Neural crest cell (in vitro differentiated cells): ENCODE measurements around the gene CASP14. TPM values are rescaled to one million over a fixed set of nuclear protein-coding genes. Genes with fewer than 3 reads are reported as not detected.
"Not testable (repeated sequence)": the region's sequence is repeated elsewhere in the genome, so short reads cannot be mapped to it uniquely, and the experiment has no call there.

Source experiments
- DNase-seq: peaks from one replicate; pipeline ENCODE4 v3.0.0; 2021; ENCODE audit warnings: low read depth, mixed read lengths, low spot score
- H3K27ac Mint-ChIP-seq: one replicate; pipeline ENCODE4 v1.8.0; 2021; ENCODE audit warnings: mild to moderate bottlenecking, mixed read lengths; ENCODE audit not compliant: unreplicated experiment
- H3K27me3 Mint-ChIP-seq: 2 replicates; pipeline ENCODE4 v1.8.0; 2021; ENCODE audit warnings: low read depth, mild to moderate bottlenecking, mixed read lengths
- H3K36me3 Mint-ChIP-seq: 2 replicates; pipeline ENCODE4 v1.8.0; 2021; ENCODE audit warnings: low read depth, mild to moderate bottlenecking, mixed read lengths
- H3K4me1 Mint-ChIP-seq: 2 replicates; pipeline ENCODE4 v1.8.0; 2021; ENCODE audit warnings: mixed read lengths
- H3K4me3 Mint-ChIP-seq: one replicate; pipeline ENCODE4 v1.8.0; 2021; ENCODE audit warnings: mild to moderate bottlenecking, mixed read lengths
- H3K9me3 Mint-ChIP-seq: 2 replicates; pipeline ENCODE4 v1.8.0; 2021; ENCODE audit warnings: mixed read lengths
- CTCF ChIP-seq: fragments of 200-600 bp; sonication (generic); conservative IDR thresholded peaks from 2 replicates; pipeline ENCODE4 v1.5.0; 2021; ENCODE audit warnings: antibody characterized with exemption, mild to moderate bottlenecking
- total RNA-seq: library from RNA; stranded (reverse); gene quantifications from 2 replicates; pipeline ENCODE4 v1.2.1, GENCODE V29; 2021

CASP14 gene
- total RNA-seq, 1 donor from 2014 or later: not detected

GRCh38 chr19:15047680-15048079 lies 1.6 kb upstream of the CASP14 start:
- no peak for TF ChIP-seq CTCF
- Mint-ChIP-seq H3K27me3 (peaks cover 60% of the 10 kb centered on the region), H3K4me3 (no peak overlapping the region), H3K4me1 (no peaks in the 10 kb centered on the region), H3K9me3 (peaks cover 13% of the 10 kb centered on the region), H3K36me3 (no peaks in the 10 kb centered on the region), H3K27ac (no peak overlapping the region)
- DNase-seq: no peak

- Mint-ChIP-seq H3K4me1 (no peaks in the 10 kb centered on the region), H3K27ac (no peak overlapping the region), H3K4me3 (no peak overlapping the region), H3K9me3 (peaks cover 13% of the 10 kb centered on the region), H3K27me3 (peaks cover 61% of the 10 kb centered on the region), H3K36me3 (no peaks in the 10 kb centered on the region)
- no peak for TF ChIP-seq CTCF
- no peak for DNase-seq
These were observed 1.2 kb upstream of the CASP14 start for GRCh38 chr19:15048128-15048527.

- H3K27ac Mint-ChIP-seq: no peak overlapping the region
- H3K4me1 Mint-ChIP-seq: no peaks in the 10 kb centered on the region
- no peaks in the 10 kb centered on the region for H3K36me3 Mint-ChIP-seq
- peaks cover 60% of the 10 kb centered on the region for H3K27me3 Mint-ChIP-seq
- H3K4me3 Mint-ChIP-seq: no peak overlapping the region
- no peak for DNase-seq
- peaks cover 13% of the 10 kb centered on the region for H3K9me3 Mint-ChIP-seq
- TF ChIP-seq CTCF: no peak
These were observed 1.4 kb downstream of the CASP14 start for GRCh38 chr19:15050639-15051038.

- no peak for TF ChIP-seq CTCF
- Mint-ChIP-seq H3K27ac (no peak overlapping the region), H3K27me3 (peaks cover 70% of the 10 kb centered on the region), H3K4me3 (no peak overlapping the region), H3K4me1 (no peaks in the 10 kb centered on the region), H3K36me3 (no peaks in the 10 kb centered on the region), H3K9me3 (no peaks in the 10 kb centered on the region)
- no peak for DNase-seq
These were observed 12.8 kb downstream of the CASP14 start for GRCh38 chr19:15062036-15062435.

GRCh38 chr19:15070386-15070785 lies 21.1 kb downstream of the CASP14 start:
- not testable (repeated sequence) for DNase-seq, H3K27ac Mint-ChIP-seq, H3K4me3 Mint-ChIP-seq

GRCh38 chr19:15072930-15073647 lies 23.8 kb downstream of the CASP14 start:
- H3K4me1 Mint-ChIP-seq: peaks cover 5% of the 10 kb centered on the region
- TF ChIP-seq CTCF: peak; percentile 28
- H3K27me3 Mint-ChIP-seq: peaks cover 38% of the 10 kb centered on the region
- H3K36me3 Mint-ChIP-seq: no peaks in the 10 kb centered on the region
- no peak overlapping the region for H3K27ac Mint-ChIP-seq
- DNase-seq: no peak
- H3K9me3 Mint-ChIP-seq: no peaks in the 10 kb centered on the region
- no peak overlapping the region for H3K4me3 Mint-ChIP-seq

More at GRCh38 chr19:15070386-15070785, 21.1 kb downstream of the CASP14 start:
- peaks cover 44% of the 10 kb centered on the region for H3K27me3 Mint-ChIP-seq
- H3K36me3 Mint-ChIP-seq, H3K9me3 Mint-ChIP-seq, H3K4me1 Mint-ChIP-seq: not testable (repeated sequence)
